Measurements from ENCODE around the gene KANK4. TPM values are rescaled to one million over a fixed set of nuclear protein-coding genes. Genes with fewer than 3 reads are reported as not detected.
"Not testable (repeated sequence)": the region's sequence is repeated elsewhere in the genome, so short reads cannot be mapped to it uniquely, and the experiment has no call there.

Gene KANK4
- polyA plus RNA-seq, 3 donors, result not detected

DNA sequence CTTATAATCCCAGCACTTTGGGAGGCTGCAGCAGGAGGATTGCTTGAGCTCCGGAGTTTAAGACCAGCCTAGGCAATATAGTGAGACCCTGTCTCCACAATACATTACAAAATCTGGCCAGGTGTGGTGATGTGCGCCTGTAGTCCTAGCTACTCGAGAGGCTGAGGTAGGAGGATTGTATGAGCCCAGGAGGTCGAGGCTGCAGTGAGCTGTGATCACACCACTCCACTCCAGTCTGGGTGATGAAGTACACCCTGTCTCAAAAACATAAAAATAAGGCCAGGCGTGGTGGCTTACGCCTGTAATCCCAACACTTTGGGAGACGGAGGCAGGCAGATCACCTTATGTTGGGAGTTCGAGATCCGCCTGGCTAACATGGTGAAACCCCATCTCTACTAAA lies 96.9 kb downstream of the KANK4 start:
- H2AFZ ChIP-seq (ENCODE audit: insufficient read depth, low read depth, low read length, poor library complexity, severe bottlenecking), result no peak overlapping the region
- no peak for TF ChIP-seq CTCF (IDR thresholded peaks at IDR 0.05)

GRCh38 chr1:62221171-62221570 lies 98.1 kb downstream of the KANK4 start:
- Mint-ChIP-seq H3K9me3 (peaks cover 0 to 5% (median 0%) of the 10 kb centered on the region in 7 donors), H3K4me3 (no peak overlapping the region), H3K27ac (no peak overlapping the region), H3K27me3 (ENCODE audit: low read depth in 3 of 3) (peaks cover 0 to 8% (median 0%) of the 10 kb centered on the region in 3 donors), H3K4me1 (peaks cover 14% of the 10 kb centered on the region), H3K36me3 (no peaks in the 10 kb centered on the region)
- DNase-seq, result no peak
- Histone ChIP-seq H3K4me1 (ENCODE audit: control insufficient read depth in 1 of 2, insufficient read depth in 2 of 2, low read length in 2 of 2) (peaks cover 0 to 7% of the 10 kb centered on the region in 2 donors), H3K9me3 (replicated peaks in 1 of 2; ENCODE audit: control insufficient read depth in 1 of 2, insufficient read depth in 1 of 2, low read length in 2 of 2) (no peaks in the 10 kb centered on the region), H3K4me3 (replicated peaks in 1 of 3; ENCODE audit: low read depth in 2 of 3, low read length in 3 of 3) (no peak overlapping the region), H2AFZ (ENCODE audit: insufficient read depth, low read depth, low read length, poor library complexity, severe bottlenecking) (no peak overlapping the region), H3K36me3 (replicated peaks in 1 of 2; ENCODE audit: control insufficient read depth in 1 of 2, insufficient read depth in 2 of 2, low read length in 2 of 2) (no peaks in the 10 kb centered on the region), H3K79me2 (ENCODE audit: insufficient read depth, low read length) (no peaks in the 10 kb centered on the region), H3K9ac (ENCODE audit: insufficient read depth, low read length, poor library complexity, severe bottlenecking) (no peak overlapping the region), H3K27me3 (ENCODE audit: control insufficient read depth in 2 of 2, insufficient read depth in 2 of 2, low read length in 2 of 2) (no peaks in the 10 kb centered on the region), H3K27ac (ENCODE audit: low read depth in 1 of 2, low read length in 2 of 2) (no peak overlapping the region), H4K20me1 (ENCODE audit: insufficient read depth, low read length) (no peaks in the 10 kb centered on the region), H3K4me2 (replicated peaks; ENCODE audit: extremely low read depth, low read length, poor library complexity, severe bottlenecking) (no peak overlapping the region)
- WGBS (ENCODE audit: insufficient coverage), result no CpG with 5 or more reads among the region's 1 CpG
- intact Hi-C loops (cut with micrococcal nuclease), result no loop called here
- no peak for TF ChIP-seq CTCF (IDR thresholded peaks at IDR 0.05)

More for the DNA sequence above, 96.9 kb downstream of the KANK4 start:
- Histone ChIP-seq H3K4me3 (replicated peaks in 1 of 3; ENCODE audit: low read depth in 2 of 3, low read length in 3 of 3) (no peak overlapping the region), H3K4me1 (ENCODE audit: control insufficient read depth in 1 of 2, insufficient read depth in 2 of 2, low read length in 2 of 2) (peaks cover 0 to 7% of the 10 kb centered on the region in 2 donors), H3K36me3 (replicated peaks in 1 of 2; ENCODE audit: control insufficient read depth in 1 of 2, insufficient read depth in 2 of 2, low read length in 2 of 2) (no peaks in the 10 kb centered on the region), H3K27ac (ENCODE audit: low read depth in 1 of 2, low read length in 2 of 2) (no peak overlapping the region), H3K9me3 (replicated peaks in 1 of 2; ENCODE audit: control insufficient read depth in 1 of 2, insufficient read depth in 1 of 2, low read length in 2 of 2) (no peaks in the 10 kb centered on the region), H3K79me2 (ENCODE audit: insufficient read depth, low read length) (no peaks in the 10 kb centered on the region), H3K9ac (ENCODE audit: insufficient read depth, low read length, poor library complexity, severe bottlenecking) (no peak overlapping the region), H3K27me3 (ENCODE audit: control insufficient read depth in 2 of 2, insufficient read depth in 2 of 2, low read length in 2 of 2) (no peaks in the 10 kb centered on the region), H4K20me1 (ENCODE audit: insufficient read depth, low read length) (no peaks in the 10 kb centered on the region), H3K4me2 (replicated peaks; ENCODE audit: extremely low read depth, low read length, poor library complexity, severe bottlenecking) (no peak overlapping the region)
- Mint-ChIP-seq H3K4me1 (peaks cover 14% of the 10 kb centered on the region), H3K27me3 (ENCODE audit: low read depth in 3 of 3) (peaks cover 0 to 8% (median 0%) of the 10 kb centered on the region in 3 donors), H3K4me3 (no peak overlapping the region), H3K27ac (peak overlapping the region in 1 of 7 donors; percentile 68), H3K36me3 (no peaks in the 10 kb centered on the region), H3K9me3 (peaks cover 0 to 2% (median 0%) of the 10 kb centered on the region in 7 donors)
- no peak for DNase-seq
- intact Hi-C loops (cut with micrococcal nuclease), result no loop called here
- 90% methylated on average over 3 of the region's 9 CpGs for WGBS (ENCODE audit: insufficient coverage)

DNA sequence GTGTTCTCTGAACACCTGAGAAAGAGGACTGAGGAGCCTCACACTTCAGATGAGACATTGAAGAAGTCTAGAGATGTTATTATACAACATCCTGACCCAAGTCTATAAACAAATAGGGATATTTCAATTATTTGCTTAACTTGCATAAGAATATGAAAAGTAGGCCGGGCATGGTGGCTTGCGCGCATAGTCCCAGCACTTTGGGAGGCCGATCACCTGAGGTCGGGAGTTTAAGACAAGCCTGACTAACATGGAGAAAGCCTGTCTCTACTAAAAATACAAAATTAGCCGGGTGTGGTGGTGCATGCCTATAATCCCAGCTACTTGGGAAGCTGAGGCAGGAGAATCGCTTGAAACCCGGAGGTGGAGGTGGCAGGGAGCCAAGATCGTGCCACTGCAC lies 98.8 kb downstream of the KANK4 start:
- H3K4me3 ChIP-seq (replicated peaks in 1 of 3; ENCODE audit: low read depth in 2 of 3, low read length in 3 of 3); H3K36me3 Mint-ChIP-seq; H3K36me3 ChIP-seq (replicated peaks in 1 of 2; ENCODE audit: control insufficient read depth in 1 of 2, insufficient read depth in 2 of 2, low read length in 2 of 2); DNase-seq; H3K9me3 Mint-ChIP-seq; H3K27ac Mint-ChIP-seq; H3K27me3 ChIP-seq (ENCODE audit: control insufficient read depth in 2 of 2, insufficient read depth in 2 of 2, low read length in 2 of 2); intact Hi-C loops (cut with micrococcal nuclease); H3K4me3 Mint-ChIP-seq; H3K4me1 ChIP-seq (ENCODE audit: control insufficient read depth in 1 of 2, insufficient read depth in 2 of 2, low read length in 2 of 2); H3K27me3 Mint-ChIP-seq (ENCODE audit: low read depth in 3 of 3); H3K27ac ChIP-seq (ENCODE audit: low read depth in 1 of 2, low read length in 2 of 2); H3K79me2 ChIP-seq (ENCODE audit: insufficient read depth, low read length); H3K9me3 ChIP-seq (replicated peaks in 1 of 2; ENCODE audit: control insufficient read depth in 1 of 2, insufficient read depth in 1 of 2, low read length in 2 of 2); H4K20me1 ChIP-seq (ENCODE audit: insufficient read depth, low read length); H3K4me2 ChIP-seq (replicated peaks; ENCODE audit: extremely low read depth, low read length, poor library complexity, severe bottlenecking); H2AFZ ChIP-seq (ENCODE audit: insufficient read depth, low read depth, low read length, poor library complexity, severe bottlenecking); H3K9ac ChIP-seq (ENCODE audit: insufficient read depth, low read length, poor library complexity, severe bottlenecking): not testable (repeated sequence)
- WGBS (ENCODE audit: insufficient coverage), result 97% methylated on average over 5 of the region's 9 CpGs
- peaks cover 14% of the 10 kb centered on the region for H3K4me1 Mint-ChIP-seq
